Kidney capillary endothelial cell (primary cell): ENCODE measurements around the gene PSPH.

ENCODE experiments used
- DNase-seq: peaks from one replicate; pipeline ENCODE4 v3.0.0-alpha.2; 2018; ENCODE audit warnings: low spot score

Gene PSPH

GRCh38 chr7:55996856-55997500 is 54.3 kb downstream of the PSPH start:
- DNase-seq = no peak

DNA sequence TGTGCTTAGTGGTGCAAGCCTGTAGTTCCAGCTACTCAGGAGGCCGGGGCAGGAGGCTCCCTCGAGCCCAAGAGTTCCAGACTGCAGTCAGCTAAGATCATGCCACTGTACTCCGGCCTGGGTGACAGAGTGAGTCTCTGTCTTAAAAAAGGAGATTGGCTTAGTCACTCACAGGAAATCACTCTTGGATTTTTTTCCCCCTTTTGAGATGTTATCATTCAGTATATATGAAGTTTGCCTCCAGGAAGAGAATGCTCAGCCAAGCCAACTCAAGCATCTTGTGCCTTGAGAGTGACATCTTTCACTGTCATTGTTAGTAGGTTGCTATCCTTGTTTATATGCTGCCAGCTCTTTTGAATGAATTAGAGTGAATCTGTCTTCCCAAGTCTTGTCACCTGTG is 58.9 kb downstream of the PSPH start:
- DNase-seq = peak; percentile 24

- DNase-seq = no peak
Measured at GRCh38 chr7:55983537-55983936, 67.7 kb downstream of the PSPH start.

GRCh38 chr7:55980266-55980665 is 71.0 kb downstream of the PSPH start:
- DNase-seq = no peak

DNA sequence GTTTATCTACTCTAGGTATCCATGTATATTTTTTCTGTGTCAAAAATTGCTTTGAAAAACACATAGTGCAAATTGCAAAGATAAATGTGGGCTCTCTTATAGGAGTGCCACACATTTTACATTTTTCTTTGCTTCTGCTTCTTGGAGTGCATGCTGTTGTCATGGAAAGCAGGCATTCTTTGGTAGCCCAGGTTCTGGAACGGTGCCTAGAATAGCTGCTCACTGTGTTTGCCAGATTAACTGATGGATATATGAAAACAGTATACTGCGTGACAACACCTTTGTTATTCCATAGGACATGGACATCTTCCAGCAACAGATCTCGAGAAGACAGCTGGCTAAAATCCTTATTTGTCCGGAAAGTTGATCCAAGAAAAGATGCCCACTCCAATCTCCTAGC is 73.4 kb downstream of the PSPH start:
- DNase-seq = no peak

GRCh38 chr7:55975988-55976633 is 75.1 kb downstream of the PSPH start:
- no peak for DNase-seq

DNA sequence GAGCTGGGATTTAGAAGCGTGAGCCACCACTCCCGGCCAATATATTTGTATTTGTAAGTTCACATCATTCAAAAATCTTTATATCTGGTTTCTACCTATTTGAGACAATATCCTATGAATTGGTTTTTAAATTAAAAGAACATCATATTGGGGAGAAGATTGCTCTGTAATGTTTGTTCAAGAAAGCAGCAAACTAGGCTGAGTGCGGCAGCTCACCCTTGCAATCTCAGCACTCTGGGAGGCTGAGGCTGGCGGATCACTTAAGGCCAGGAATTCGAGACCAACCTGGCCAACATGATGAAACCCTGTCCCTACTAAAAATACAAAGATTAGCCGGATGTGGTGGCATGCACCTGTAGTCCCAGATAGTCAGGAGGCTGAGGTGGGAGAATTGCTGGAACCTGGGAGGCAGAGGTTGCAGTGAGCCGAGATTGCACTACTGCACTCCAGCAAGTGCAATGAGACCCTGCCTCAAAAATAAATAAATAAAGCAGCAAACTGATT is 77.4 kb downstream of the PSPH start:
- no peak for DNase-seq

DNA sequence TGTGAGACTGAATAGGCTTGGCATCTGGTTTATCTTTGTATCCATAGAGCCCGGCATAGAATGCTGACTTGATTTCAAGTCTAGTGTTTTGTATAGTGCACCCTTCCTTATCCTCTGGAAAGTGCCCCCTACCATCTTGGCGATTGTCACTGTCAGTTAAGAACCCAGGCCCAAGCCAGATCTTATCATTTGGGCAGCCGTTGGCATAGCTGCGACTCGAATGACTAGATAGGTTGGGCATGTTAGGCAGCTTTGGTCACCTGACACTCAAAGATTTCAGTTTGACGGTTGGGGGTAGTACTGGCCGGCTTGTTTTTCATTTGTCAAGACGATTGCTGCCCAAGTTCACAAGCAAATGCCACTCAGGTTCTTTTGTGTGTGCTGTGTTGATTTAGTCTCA is 80.3 kb downstream of the PSPH start:
- no peak for DNase-seq

GRCh38 chr7:55970561-55970960 is 80.7 kb downstream of the PSPH start:
- no peak for DNase-seq

GRCh38 chr7:55969391-55969790 is 81.9 kb downstream of the PSPH start:
- DNase-seq = no peak

DNA sequence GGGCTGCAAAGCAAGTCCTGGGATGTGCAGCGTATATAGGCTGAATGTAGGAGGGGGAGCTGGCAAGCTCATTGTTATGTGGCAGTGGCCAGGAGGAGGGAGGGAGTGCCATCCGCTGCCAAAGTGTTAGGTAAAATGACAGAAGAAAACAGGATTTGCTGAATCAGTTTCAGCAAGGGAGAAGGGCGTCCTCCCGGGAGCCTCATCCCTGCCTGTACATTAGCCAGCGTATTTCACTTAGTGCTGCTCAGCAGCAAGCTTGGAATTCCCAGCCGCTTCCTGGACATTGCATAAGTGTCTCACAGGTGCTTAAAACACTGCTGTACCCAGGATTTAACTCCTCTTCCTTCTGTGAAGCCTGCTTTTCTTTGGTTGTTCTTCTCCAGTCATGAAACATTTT is 84.4 kb downstream of the PSPH start:
- no peak for DNase-seq

DNA sequence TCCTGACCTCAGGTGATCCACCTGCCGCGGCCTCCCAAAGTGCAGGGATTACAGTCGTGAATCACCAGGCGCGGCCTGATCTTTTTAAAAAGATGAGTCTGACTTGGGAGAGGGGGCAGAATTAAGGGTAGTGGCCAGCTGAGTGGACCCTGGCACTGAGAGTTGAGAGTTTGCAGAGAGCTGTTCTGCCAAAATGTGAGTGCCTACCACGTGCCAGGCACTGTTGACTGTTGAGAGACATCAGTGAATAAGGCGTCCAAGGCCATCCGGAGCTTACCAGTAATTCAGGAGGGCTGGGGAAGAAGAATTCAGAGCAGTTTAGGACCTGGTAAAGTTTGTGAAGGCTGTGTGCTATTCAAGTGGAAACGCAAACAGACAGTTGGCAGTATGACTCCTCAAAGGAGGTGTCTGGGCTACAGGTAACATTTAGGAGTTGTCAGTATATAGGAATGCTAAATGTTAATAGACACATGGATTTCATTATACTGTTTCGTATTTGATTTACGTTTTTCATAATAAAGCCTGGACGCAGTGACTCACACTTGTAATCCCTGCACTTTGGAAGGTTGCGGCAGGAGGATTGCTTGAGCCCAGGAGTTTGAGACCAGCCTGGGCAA is 85.3 kb downstream of the PSPH start:
- no peak for DNase-seq

DNA sequence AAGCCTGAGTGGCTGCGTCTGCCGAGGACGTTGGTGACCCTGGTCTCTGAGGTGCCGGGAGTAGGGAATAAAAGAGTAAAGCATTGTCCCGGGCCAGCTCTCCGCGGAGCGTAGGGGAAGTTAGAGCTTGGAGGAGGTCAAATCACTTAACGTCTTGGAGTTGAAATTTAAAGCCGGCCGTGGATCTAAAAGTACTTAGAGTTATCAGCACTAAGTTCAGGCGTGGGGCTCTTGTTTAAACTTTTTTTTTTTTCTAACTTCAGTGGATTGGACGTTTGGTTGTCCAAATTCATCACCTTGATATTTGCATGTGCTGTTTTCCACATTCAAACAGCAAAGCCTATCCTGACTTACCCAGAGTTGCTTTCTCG is 86.2 kb downstream of the PSPH start:
- peak; percentile 10 for DNase-seq

GRCh38 chr7:55964261-55965099 is 86.8 kb downstream of the PSPH start, which contains the start of gene NIPSNAP2:
Gene NIPSNAP2 (plus strand): TSS chr7:55964585. CDS start chr7:55964610, 25 bp downstream.
- DNase-seq = peak; percentile 73

GRCh38 chr7:55963584-55964168 is 87.6 kb downstream of the PSPH start:
- no peak for DNase-seq

GRCh38 chr7:55962014-55962413 is 89.2 kb downstream of the PSPH start:
- no peak for DNase-seq
